ENCODE data around the gene LPAR5.
A peak's percentile ranks its signal among the peaks of the same experiment; 100 is the strongest.

Gene LPAR5

GRCh38 chr12:6635375-6635855, 344 bp downstream of the LPAR5 start:
- DNase-seq: no peak

GRCh38 chr12:6632026-6632983, 3.5 kb downstream of the LPAR5 start:
- DNase-seq: no peak

DNA sequence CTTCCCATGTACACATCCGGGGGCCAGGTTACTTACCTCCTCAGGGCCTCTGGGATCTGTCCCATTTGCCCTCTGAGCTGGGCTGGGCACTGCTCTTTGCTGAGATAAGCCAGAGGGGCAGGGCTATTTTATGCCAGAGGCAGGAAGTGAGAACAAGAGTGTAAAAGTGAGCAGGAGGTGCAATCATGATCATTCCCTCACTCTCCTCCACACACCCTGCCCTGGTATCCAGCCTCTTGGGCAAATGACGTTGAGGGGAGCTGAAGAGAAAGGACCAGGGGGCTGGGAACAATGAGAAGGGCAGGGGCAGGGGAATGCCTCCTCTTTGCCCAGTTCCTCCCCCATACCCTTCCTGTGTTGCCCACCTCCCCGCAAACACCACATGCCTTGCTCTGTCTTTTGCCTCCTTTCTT, 4.2 kb downstream of the LPAR5 start:
- no peak for DNase-seq

DNA sequence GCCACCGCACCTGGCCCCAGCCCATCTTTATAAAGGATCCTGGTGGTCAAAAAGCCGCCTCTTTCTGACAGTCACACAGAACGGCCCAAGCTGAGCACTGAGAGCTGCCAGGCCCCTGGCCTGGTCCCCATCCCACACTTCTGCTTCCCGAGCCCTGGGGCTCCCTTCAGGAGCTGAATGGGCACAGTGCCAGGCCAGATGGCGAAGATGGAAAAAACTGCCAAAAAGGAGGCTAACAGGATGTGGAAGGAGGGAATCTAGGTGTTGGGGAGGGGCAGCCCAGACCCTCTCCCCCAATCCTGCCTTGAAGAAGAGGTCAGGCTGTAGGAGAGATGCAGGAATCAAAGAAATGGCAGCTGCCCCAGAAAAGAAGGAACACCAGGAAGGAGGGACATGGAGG, 5.0 kb downstream of the LPAR5 start:
- DNase-seq: no peak

GRCh38 chr12:6627616-6628015, 8.1 kb downstream of the LPAR5 start:
- DNase-seq: no peak

DNA sequence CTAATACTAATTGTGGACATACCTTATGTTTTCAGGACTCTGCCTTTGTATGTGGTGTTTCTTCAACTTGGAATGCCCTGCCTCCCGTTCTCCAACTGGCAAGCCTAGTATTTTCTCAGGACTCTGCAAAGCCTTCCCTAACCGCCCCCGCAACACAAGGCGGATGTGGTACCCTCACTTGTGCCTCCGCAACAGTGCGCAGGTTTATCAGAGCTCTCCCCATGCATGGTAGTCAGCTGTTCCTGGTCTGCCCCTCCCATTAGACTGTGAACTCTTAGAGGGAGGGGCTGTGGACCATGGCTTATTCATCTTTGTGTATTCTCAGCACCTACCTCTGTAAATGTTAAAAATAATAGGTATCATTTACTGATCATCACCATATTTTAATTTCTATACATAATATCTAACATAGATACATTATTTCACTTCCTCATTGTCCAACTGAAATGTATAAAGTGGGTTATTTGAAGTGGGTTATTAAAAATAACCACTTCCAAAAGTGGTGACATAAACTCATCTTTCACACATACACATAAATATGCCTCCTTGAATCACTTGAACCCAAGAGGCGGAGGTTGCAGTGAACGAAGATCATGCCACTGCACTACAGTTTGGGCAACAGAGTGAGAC, 9.0 kb downstream of the LPAR5 start:
- no peak for DNase-seq

- no peak for DNase-seq
These were observed 14.9 kb downstream of the LPAR5 start for GRCh38 chr12:6620885-6621274.

GRCh38 chr12:6620137-6620884, 15.4 kb downstream of the LPAR5 start:
- no peak for DNase-seq

GRCh38 chr12:6618483-6619225, 17.1 kb downstream of the LPAR5 start:
- no peak for DNase-seq

- no peak for DNase-seq
These were observed 20.0 kb downstream of the LPAR5 start for GRCh38 chr12:6615802-6616201.

DNA sequence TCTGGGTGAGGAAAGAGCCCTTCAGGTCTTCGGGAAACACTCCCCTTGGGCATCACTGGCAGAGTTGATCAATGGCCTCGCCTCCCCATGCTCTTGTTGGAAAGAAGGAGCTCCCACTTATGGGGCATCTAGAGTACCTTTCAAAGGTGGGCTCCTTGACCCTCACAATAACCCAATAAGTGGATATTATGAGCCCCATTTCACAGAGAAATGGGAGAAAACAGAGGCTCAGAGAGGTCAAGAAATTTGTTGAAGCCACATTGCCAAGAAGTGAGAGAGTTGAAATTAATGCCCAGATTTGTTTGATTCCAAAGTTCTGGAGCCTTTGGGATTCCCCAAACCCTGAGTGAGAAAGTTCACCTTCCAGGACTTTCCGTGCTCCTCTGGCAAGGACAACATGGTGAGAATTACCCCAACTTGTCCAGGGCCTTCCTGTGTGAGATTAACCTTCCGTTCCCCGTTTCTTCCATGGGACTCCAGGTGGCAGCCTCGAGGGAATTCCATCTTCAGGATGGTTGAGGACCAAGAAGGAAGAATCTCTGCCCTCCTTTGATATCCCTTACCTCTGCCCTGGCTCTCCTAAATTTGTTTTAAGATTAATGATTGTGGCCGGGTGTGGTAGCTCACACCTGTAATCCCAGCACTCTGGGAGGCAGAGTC, 21.1 kb downstream of the LPAR5 start:
- no peak for DNase-seq

DNA sequence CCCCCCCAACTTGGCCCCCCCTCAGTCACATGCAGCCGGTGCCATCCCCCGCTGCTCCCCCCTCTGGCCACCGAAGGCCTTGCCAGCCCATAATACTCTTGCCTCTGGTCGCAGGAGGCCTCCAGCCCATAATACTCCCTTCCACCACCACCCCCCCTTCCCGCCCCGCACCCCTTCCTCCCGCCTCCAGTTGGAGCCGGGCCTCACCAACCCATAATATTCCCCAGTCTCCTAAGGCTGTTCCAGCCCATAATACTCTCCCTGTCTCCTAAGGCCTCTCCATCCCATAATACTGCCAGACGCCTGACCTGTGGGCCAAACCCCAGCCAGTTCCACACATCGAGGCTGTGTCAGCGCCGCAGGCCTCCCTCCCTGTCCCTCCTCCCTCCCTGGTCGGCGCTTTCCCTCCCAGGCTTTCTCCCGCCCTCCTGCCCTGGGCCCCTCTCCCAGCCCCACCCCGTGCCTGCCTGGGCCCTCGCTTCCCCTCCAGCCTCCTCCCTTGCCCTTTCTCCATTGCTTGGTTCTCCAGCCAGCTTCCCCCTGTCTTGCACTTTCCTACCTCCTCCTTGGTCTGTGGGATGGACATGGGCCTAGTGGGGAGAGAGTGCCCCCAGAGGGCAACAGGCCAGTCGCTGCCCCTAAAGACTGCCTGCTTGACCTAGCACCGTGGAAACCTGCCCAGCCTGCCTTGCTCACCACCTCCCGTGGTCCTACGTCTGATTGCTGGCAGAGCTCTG, 21.8 kb downstream of the LPAR5 start:
- DNase-seq: peak; percentile 49

GRCh38 chr12:6613015-6613775, 22.6 kb downstream of the LPAR5 start:
- DNase-seq: no peak

DNA sequence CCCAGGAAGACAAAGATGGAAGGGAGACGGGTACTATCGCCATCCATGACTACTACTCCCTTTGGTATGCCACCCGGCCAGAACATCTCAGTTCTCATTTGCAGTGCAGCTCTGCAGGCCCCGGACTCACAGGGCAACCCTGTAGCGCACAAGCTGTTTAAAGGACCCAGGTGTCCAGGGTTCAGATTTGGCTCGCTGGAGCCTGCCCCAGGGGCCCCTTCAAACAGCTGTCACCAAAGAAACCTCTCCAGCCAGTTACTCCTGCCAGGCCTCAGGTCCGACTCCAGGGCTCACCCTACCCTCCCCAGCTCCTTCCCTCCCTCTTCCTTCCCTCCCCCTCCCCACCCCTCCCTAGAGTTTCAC, 23.1 kb downstream of the LPAR5 start:
- DNase-seq: no peak

GRCh38 chr12:6612247-6612646, 23.5 kb downstream of the LPAR5 start:
- DNase-seq: no peak

GRCh38 chr12:6608592-6609281, 27.0 kb downstream of the LPAR5 start:
- DNase-seq: no peak

GRCh38 chr12:6607751-6608591, 27.8 kb downstream of the LPAR5 start:
- DNase-seq: peak; percentile 43

- peak; percentile 53 for DNase-seq
These were observed 29.2 kb downstream of the LPAR5 start for GRCh38 chr12:6606331-6607131.

All from 8988T (cell line).